ENCODE results near the gene UTP3.

DNA sequence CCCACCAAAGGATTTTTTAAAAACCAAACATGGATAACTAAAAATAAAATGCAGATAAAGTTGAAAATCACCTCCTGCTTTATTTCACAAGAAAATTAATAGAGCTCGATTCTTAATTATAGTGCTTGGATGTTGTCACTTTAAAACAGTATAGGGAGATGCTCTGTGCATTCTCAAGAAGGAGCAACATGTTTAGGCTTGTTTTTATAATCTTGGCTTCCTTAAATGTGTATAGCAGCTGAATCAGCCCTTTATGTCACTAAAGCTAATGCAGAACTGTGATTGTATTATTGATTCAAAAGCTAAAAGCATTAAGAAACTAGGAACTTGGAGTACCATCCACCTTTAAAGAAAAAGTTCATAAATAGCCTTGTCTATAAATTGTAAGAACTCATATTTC lies 12.9 kb downstream of the UTP3 start:
- no peak for TF ChIP-seq EZH2 (IDR thresholded peaks at IDR 0.05; ENCODE audit: insufficient read depth, poor library complexity, severe bottlenecking)
- TF ChIP-seq EZH2phosphoT487 (IDR thresholded peaks at IDR 0.05; ENCODE audit: insufficient read depth, low read depth), result no peak
